Peyer's patch (tissue), 4 donors: ENCODE measurements around the gene MAPK10.

Source experiments
- POLR2A ChIP-seq, 2 donors: fragments of 450-650 bp; IDR thresholded peaks; one replicate each; pipeline ENCODE4 v1.5.1; 2017; ENCODE audit warnings: antibody characterized with exemption in 2 of 2, mild to moderate bottlenecking in 2 of 2, moderate library complexity in 2 of 2
- TF ChIP-seq, protein P1 (sequence below), 6 experiments: fragments of 450-650 bp in 4 of 6; fragments of 200-600 bp in 2 of 6; sonication (generic) in 1 of 6; IDR thresholded peaks; one replicate each; pipeline ENCODE4 v1.5.1; 2017 to 2019; ENCODE audit warnings: antibody characterized with exemption in 6 of 6, mild to moderate bottlenecking in 3 of 6, moderate library complexity in 1 of 6

DNA sequence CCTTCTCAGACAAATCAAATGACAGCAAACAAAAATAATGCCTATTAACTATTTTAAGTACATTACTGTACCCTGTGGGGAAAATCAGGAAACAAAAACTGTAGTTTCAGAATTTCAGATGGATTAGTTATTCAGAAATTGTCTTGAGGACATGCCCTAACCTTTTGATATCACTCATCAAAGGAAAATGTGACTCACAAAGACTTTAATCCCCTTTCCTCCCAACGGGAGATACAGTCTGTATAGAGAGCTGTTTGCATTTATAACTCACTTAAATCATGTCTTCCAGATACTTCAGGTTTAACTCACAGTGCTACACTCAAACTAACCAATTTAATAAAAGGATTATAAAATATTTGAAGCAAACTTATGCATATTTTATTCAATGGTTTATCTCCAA, 304.0 kb downstream of the MAPK10 start:
- TF ChIP-seq, protein P1, sequence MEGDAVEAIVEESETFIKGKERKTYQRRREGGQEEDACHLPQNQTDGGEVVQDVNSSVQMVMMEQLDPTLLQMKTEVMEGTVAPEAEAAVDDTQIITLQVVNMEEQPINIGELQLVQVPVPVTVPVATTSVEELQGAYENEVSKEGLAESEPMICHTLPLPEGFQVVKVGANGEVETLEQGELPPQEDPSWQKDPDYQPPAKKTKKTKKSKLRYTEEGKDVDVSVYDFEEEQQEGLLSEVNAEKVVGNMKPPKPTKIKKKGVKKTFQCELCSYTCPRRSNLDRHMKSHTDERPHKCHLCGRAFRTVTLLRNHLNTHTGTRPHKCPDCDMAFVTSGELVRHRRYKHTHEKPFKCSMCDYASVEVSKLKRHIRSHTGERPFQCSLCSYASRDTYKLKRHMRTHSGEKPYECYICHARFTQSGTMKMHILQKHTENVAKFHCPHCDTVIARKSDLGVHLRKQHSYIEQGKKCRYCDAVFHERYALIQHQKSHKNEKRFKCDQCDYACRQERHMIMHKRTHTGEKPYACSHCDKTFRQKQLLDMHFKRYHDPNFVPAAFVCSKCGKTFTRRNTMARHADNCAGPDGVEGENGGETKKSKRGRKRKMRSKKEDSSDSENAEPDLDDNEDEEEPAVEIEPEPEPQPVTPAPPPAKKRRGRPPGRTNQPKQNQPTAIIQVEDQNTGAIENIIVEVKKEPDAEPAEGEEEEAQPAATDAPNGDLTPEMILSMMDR (IDR thresholded peaks at IDR 0.05): no peak
- no peak for TF ChIP-seq POLR2A (IDR thresholded peaks at IDR 0.05)
